ENCODE data around the gene TH. TPM values are rescaled to one million over a fixed set of nuclear protein-coding genes. Genes with fewer than 3 reads are reported as not detected.

The TH gene
- polyA plus RNA-seq, 3 donors, result not detected

DNA sequence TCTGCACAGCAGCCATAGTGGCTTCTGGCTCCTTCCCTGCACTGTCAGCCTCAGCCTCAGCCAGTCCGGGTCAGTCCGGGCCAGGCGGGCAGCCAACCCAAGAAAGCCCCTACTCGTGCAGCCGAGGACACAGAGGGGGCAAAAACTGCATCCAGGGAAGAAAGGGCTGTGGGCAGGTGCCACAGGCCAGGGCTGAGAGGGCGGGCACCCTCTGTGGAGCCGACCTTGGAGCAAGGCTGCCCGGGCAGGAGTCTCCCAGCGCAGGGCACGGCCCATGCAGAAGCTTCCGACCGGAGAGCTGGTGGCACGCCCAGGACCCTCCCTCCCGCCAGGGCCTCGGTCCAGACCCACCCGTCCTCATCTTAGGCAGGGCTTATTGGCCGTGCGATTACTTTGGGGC lies 10.5 kb upstream of the TH start:
- H3K36me3 Mint-ChIP-seq, result no peaks in the 10 kb centered on the region
- TF ChIP-seq, protein P1, sequence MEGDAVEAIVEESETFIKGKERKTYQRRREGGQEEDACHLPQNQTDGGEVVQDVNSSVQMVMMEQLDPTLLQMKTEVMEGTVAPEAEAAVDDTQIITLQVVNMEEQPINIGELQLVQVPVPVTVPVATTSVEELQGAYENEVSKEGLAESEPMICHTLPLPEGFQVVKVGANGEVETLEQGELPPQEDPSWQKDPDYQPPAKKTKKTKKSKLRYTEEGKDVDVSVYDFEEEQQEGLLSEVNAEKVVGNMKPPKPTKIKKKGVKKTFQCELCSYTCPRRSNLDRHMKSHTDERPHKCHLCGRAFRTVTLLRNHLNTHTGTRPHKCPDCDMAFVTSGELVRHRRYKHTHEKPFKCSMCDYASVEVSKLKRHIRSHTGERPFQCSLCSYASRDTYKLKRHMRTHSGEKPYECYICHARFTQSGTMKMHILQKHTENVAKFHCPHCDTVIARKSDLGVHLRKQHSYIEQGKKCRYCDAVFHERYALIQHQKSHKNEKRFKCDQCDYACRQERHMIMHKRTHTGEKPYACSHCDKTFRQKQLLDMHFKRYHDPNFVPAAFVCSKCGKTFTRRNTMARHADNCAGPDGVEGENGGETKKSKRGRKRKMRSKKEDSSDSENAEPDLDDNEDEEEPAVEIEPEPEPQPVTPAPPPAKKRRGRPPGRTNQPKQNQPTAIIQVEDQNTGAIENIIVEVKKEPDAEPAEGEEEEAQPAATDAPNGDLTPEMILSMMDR (IDR thresholded peaks at IDR 0.05), result no peak
- H2AFZ ChIP-seq (ENCODE audit: insufficient read depth, low read depth, low read length, poor library complexity, severe bottlenecking), result no peak overlapping the region

GRCh38 chr11:2180789-2181370 lies 9.3 kb upstream of the TH start:
- H3K27me3 ChIP-seq (ENCODE audit: control insufficient read depth in 2 of 2, insufficient read depth in 2 of 2, low read length in 2 of 2), result peaks cover 0 to 10% of the 10 kb centered on the region in 2 donors

More for the DNA sequence above, 10.5 kb upstream of the TH start:
- Histone ChIP-seq H3K4me1 (ENCODE audit: control insufficient read depth in 1 of 2, insufficient read depth in 2 of 2, low read length in 2 of 2) (peaks cover 0 to 5% of the 10 kb centered on the region in 2 donors), H3K27ac (ENCODE audit: low read depth in 1 of 2, low read length in 2 of 2) (no peak overlapping the region), H3K27me3 (ENCODE audit: control insufficient read depth in 2 of 2, insufficient read depth in 2 of 2, low read length in 2 of 2) (peaks cover 0 to 10% of the 10 kb centered on the region in 2 donors), H4K20me1 (ENCODE audit: insufficient read depth, low read length) (no peaks in the 10 kb centered on the region), H3K9me3 (replicated peaks in 1 of 2; ENCODE audit: control insufficient read depth in 1 of 2, insufficient read depth in 1 of 2, low read length in 2 of 2) (no peaks in the 10 kb centered on the region), H3K36me3 (replicated peaks in 1 of 2; ENCODE audit: control insufficient read depth in 1 of 2, insufficient read depth in 2 of 2, low read length in 2 of 2) (no peaks in the 10 kb centered on the region), H3K4me3 (replicated peaks in 1 of 3; ENCODE audit: low read depth in 2 of 3, low read length in 3 of 3) (no peak overlapping the region), H3K9ac (ENCODE audit: insufficient read depth, low read length, poor library complexity, severe bottlenecking) (no peak overlapping the region), H3K79me2 (ENCODE audit: insufficient read depth, low read length) (no peaks in the 10 kb centered on the region), H3K4me2 (replicated peaks; ENCODE audit: extremely low read depth, low read length, poor library complexity, severe bottlenecking) (no peak overlapping the region)
- intact Hi-C loops (cut with micrococcal nuclease), result no loop called here
- Mint-ChIP-seq H3K27ac (no peak overlapping the region), H3K4me3 (no peak overlapping the region), H3K27me3 (ENCODE audit: low read depth in 3 of 3) (peaks cover 12 to 17% (median 13%) of the 10 kb centered on the region in 3 donors), H3K4me1 (no peaks in the 10 kb centered on the region), H3K9me3 (peaks cover 0 to 3% (median 0%) of the 10 kb centered on the region in 7 donors)
- 97% methylated on average over 16 of the region's 18 CpGs for WGBS (ENCODE audit: insufficient coverage)
- no peak for DNase-seq

More at GRCh38 chr11:2180789-2181370, 9.3 kb upstream of the TH start:
- Histone ChIP-seq H3K27ac (ENCODE audit: low read depth in 1 of 2, low read length in 2 of 2) (no peak overlapping the region), H3K36me3 (replicated peaks in 1 of 2; ENCODE audit: control insufficient read depth in 1 of 2, insufficient read depth in 2 of 2, low read length in 2 of 2) (no peaks in the 10 kb centered on the region), H3K79me2 (ENCODE audit: insufficient read depth, low read length) (no peaks in the 10 kb centered on the region), H3K4me2 (replicated peaks; ENCODE audit: extremely low read depth, low read length, poor library complexity, severe bottlenecking) (no peak overlapping the region), H3K9me3 (replicated peaks in 1 of 2; ENCODE audit: control insufficient read depth in 1 of 2, insufficient read depth in 1 of 2, low read length in 2 of 2) (no peaks in the 10 kb centered on the region), H3K9ac (ENCODE audit: insufficient read depth, low read length, poor library complexity, severe bottlenecking) (no peak overlapping the region), H4K20me1 (ENCODE audit: insufficient read depth, low read length) (no peaks in the 10 kb centered on the region), H2AFZ (ENCODE audit: insufficient read depth, low read depth, low read length, poor library complexity, severe bottlenecking) (no peak overlapping the region), H3K4me3 (replicated peaks in 1 of 3; ENCODE audit: low read depth in 2 of 3, low read length in 3 of 3) (no peak overlapping the region), H3K4me1 (ENCODE audit: control insufficient read depth in 1 of 2, insufficient read depth in 2 of 2, low read length in 2 of 2) (no peaks in the 10 kb centered on the region)
- no peak overlapping the region for H3K4me3 Mint-ChIP-seq
- peaks cover 7 to 17% (median 13%) of the 10 kb centered on the region in 3 donors for H3K27me3 Mint-ChIP-seq (ENCODE audit: low read depth in 3 of 3)
- H3K4me1 Mint-ChIP-seq, result no peaks in the 10 kb centered on the region
- H3K27ac Mint-ChIP-seq, result no peak overlapping the region
- no peaks in the 10 kb centered on the region for H3K36me3 Mint-ChIP-seq
- intact Hi-C loops (cut with micrococcal nuclease), result no loop called here
- peaks cover 0 to 5% (median 0%) of the 10 kb centered on the region in 7 donors for H3K9me3 Mint-ChIP-seq
- DNase-seq, result no peak
- 92% methylated on average over 6 of the region's 11 CpGs for WGBS (ENCODE audit: insufficient coverage)
- TF ChIP-seq, protein P1 (IDR thresholded peaks at IDR 0.05), result no peak
